IMR-90 (cell line): Measurements from ENCODE around the gene TMEM117. TPM values are rescaled to one million over a fixed set of nuclear protein-coding genes. Genes with fewer than 3 reads are reported as not detected.

ENCODE experiments used
- ATAC-seq: fragments of 200-7000 bp; cut with Tn5 transposase; 2 replicates; pipeline ENCODE4 v1.9.1; 2020; ENCODE audit warnings: low read depth, mild to moderate bottlenecking, moderate library complexity
- BruUV-seq: library from RNA; stranded (reverse); fragments of 400-500 nt; replicated peaks from 2 replicates; lab custom pipeline; 2021; lab: Mats Ljungman, UMichigan
- CTCF ChIA-PET: fragments of 300-600 bp; formaldehyde crosslinking; extraction: SDS; loops from one replicate; lab custom pipeline; 2021; ENCODE audit warnings: antibody characterized with exemption; lab: Yijun Ruan, JAX
- POLR2A ChIA-PET: fragments of 300-600 bp; sonication (Branson Sonifier 250); formaldehyde crosslinking; loops from one replicate; lab custom pipeline; 2022; ENCODE audit warnings: antibody characterized with exemption; ENCODE audit not compliant: unreplicated experiment; lab: Charles Lee
- DNase-seq: peaks from one replicate; pipeline ENCODE4 v3.0.0; 2013
- H2AFZ ChIP-seq: replicated peaks from 2 replicates; pipeline ENCODE3; 2013; ENCODE audit warnings: low read length, mild to moderate bottlenecking; ENCODE audit not compliant: poor library complexity
- H2AK5ac ChIP-seq: 2 replicates; pipeline ENCODE4 v1.6.1; 2013; ENCODE audit warnings: low read depth, low read length, inconsistent platforms
- H2AK9ac ChIP-seq: replicated peaks from 2 replicates; pipeline ENCODE3; 2013; ENCODE audit warnings: mild to moderate bottlenecking, low read depth, low read length, moderate library complexity; ENCODE audit not compliant: poor library complexity
- H2BK120ac ChIP-seq: 2 replicates; pipeline ENCODE4 v1.6.1; 2013; ENCODE audit warnings: low read depth, low read length, inconsistent platforms
- H2BK15ac ChIP-seq: 3 replicates; pipeline ENCODE4 v1.6.1; 2013; ENCODE audit warnings: low read depth, low read length, inconsistent platforms
- H2BK20ac ChIP-seq: 2 replicates; pipeline ENCODE4 v1.6.1; 2013; ENCODE audit warnings: low read depth, mild to moderate bottlenecking, inconsistent platforms, low read length, moderate library complexity
- H2BK5ac ChIP-seq: 2 replicates; pipeline ENCODE4 v1.6.1; 2013; ENCODE audit warnings: mild to moderate bottlenecking, low read depth, low read length, inconsistent platforms; ENCODE audit not compliant: poor library complexity, severe bottlenecking
- H3K14ac ChIP-seq: replicated peaks from 2 replicates; pipeline ENCODE4 v1.6.1; 2013; ENCODE audit warnings: low read depth, low read length, inconsistent platforms
- H3K18ac ChIP-seq: 2 replicates; pipeline ENCODE4 v1.6.1; 2013; ENCODE audit warnings: low read depth, low read length, control low read depth
- H3K23ac ChIP-seq: 2 replicates; pipeline ENCODE4 v1.6.1; 2013; ENCODE audit warnings: low read depth, low read length, inconsistent platforms
- H3K27ac ChIP-seq: 2 replicates; pipeline ENCODE4 v1.5.1; 2013; ENCODE audit warnings: mild to moderate bottlenecking, control low read depth, low read length; ENCODE audit not compliant: insufficient read depth
- H3K27me3 ChIP-seq: 2 replicates; pipeline ENCODE4 v1.6.1; 2013; ENCODE audit warnings: low read length; ENCODE audit not compliant: control insufficient read depth, insufficient read depth
- H3K36me3 ChIP-seq: 2 replicates; pipeline ENCODE4 v1.6.1; 2013; ENCODE audit warnings: low read length, mixed read lengths; ENCODE audit not compliant: control insufficient read depth, insufficient read depth
- H3K4ac ChIP-seq: 2 replicates; pipeline ENCODE4 v1.6.1; 2013; ENCODE audit warnings: low read depth, low read length, inconsistent platforms
- H3K4me1 ChIP-seq: 2 replicates; pipeline ENCODE4 v1.6.1; 2013; ENCODE audit warnings: low read length, mixed read lengths; ENCODE audit not compliant: control insufficient read depth, insufficient read depth
- H3K4me2 ChIP-seq: 2 replicates; pipeline ENCODE4 v1.6.1; 2013; ENCODE audit warnings: low read depth, mild to moderate bottlenecking, control low read depth, low read length, moderate library complexity
- H3K4me3 ChIP-seq: 2 replicates; pipeline ENCODE4 v1.5.1; 2013; ENCODE audit warnings: low read depth, mild to moderate bottlenecking, control low read depth, low read length, moderate library complexity; ENCODE audit not compliant: insufficient read depth
- H3K56ac ChIP-seq: 2 replicates; pipeline ENCODE4 v1.6.1; 2013; ENCODE audit warnings: low read length, inconsistent platforms; ENCODE audit not compliant: insufficient read depth; ENCODE audit errors: extremely low read depth
- H3K79me1 ChIP-seq, 2 experiments: 2 replicates each; pipeline ENCODE4 v1.6.1; 2013; ENCODE audit warnings: low read length in 2 of 2, inconsistent platforms in 1 of 2, low read depth in 1 of 2
- H3K9ac ChIP-seq: 2 replicates; pipeline ENCODE4 v1.6.1; 2013; ENCODE audit warnings: low read depth, low read length, control low read depth
- H3K9me1 ChIP-seq: 2 replicates; pipeline ENCODE4 v1.6.1; 2013; ENCODE audit warnings: low read length, inconsistent platforms; ENCODE audit not compliant: insufficient read depth
- H3K9me3 ChIP-seq: 2 replicates; pipeline ENCODE4 v1.6.1; 2013; ENCODE audit warnings: low read length; ENCODE audit not compliant: control insufficient read depth, insufficient read depth
- H4K20me1 ChIP-seq: 2 replicates; pipeline ENCODE4 v1.6.1; 2013; ENCODE audit warnings: low read length, inconsistent platforms; ENCODE audit not compliant: insufficient read depth
- H4K5ac ChIP-seq: 2 replicates; pipeline ENCODE4 v1.6.1; 2013; ENCODE audit warnings: mild to moderate bottlenecking, low read depth, low read length, control low read depth
- H4K8ac ChIP-seq, 2 experiments: 2 replicates each; pipeline ENCODE4 v1.6.1; 2013; ENCODE audit warnings: low read depth in 2 of 2, low read length in 2 of 2, control low read depth in 1 of 2, inconsistent platforms in 1 of 2
- H4K91ac ChIP-seq: 2 replicates; pipeline ENCODE4 v1.6.1; 2013; ENCODE audit warnings: low read depth, low read length, inconsistent platforms; ENCODE audit not compliant: insufficient read depth
- BHLHE40 ChIP-seq: fragments of 150-350 bp; IDR thresholded peaks from 2 replicates; pipeline ENCODE4 v1.6.1; 2016; ENCODE audit warnings: mild to moderate bottlenecking, low read depth, low read length
- CEBPB ChIP-seq: IDR thresholded peaks from 2 replicates; pipeline ENCODE4 v1.6.1; 2012; ENCODE audit warnings: low read depth, low read length, improper control_type of control experiment
- CHD1 ChIP-seq: IDR thresholded peaks from 2 replicates; pipeline ENCODE4 v1.6.1; 2012; ENCODE audit warnings: low read depth, low read length, improper control_type of control experiment
- FOS ChIP-seq: fragments of 150-350 bp; IDR thresholded peaks from 2 replicates; pipeline ENCODE4 v1.6.1; 2016; ENCODE audit warnings: low read depth, low read length
- MAZ ChIP-seq: IDR thresholded peaks from 2 replicates; pipeline ENCODE4 v1.6.1; 2012; ENCODE audit warnings: low read depth, mild to moderate bottlenecking, low read length, improper control_type of control experiment, moderate library complexity, borderline replicate concordance
- MXI1 ChIP-seq: IDR thresholded peaks from 2 replicates; pipeline ENCODE4 v1.6.1; 2012; ENCODE audit warnings: low read depth, mild to moderate bottlenecking, low read length, moderate library complexity, borderline replicate concordance
- NFE2L2 ChIP-seq: fragments of 150-350 bp; IDR thresholded peaks from 2 replicates; pipeline ENCODE4 v1.6.1; 2016; ENCODE audit warnings: low read depth, mild to moderate bottlenecking, low read length
- POLR2A ChIP-seq: IDR thresholded peaks from 2 replicates; pipeline ENCODE4 v1.6.1; 2012; ENCODE audit warnings: mild to moderate bottlenecking, low read depth, low read length
- RAD21 ChIP-seq: IDR thresholded peaks from 2 replicates; pipeline ENCODE4 v1.6.1; 2012; ENCODE audit warnings: low read length, improper control_type of control experiment
- RFX5 ChIP-seq: IDR thresholded peaks from 2 replicates; pipeline ENCODE4 v1.8.0; 2012; ENCODE audit warnings: low read depth, mild to moderate bottlenecking, low read length, moderate library complexity
- WGBS, 2 experiments: methylation state at CpG; one replicate each; pipeline versions ENCODE4 v1.1.5 to v1.1.7; 2013; ENCODE audit warnings: missing lambda C conversion rate in 2 of 2; ENCODE audit not compliant: insufficient read length in 1 of 2; ENCODE audit errors: extremely low coverage in 2 of 2; 5-methylcytosine and 5-hydroxymethylcytosine counted together
- dilution Hi-C: fragments of 300-500 bp; cut with HindIII; formaldehyde crosslinking; loops from one replicate; pipeline ENCODE4 v1.14.3; 2018; ENCODE audit warnings: low sequenced_read_pairs; ENCODE audit not compliant: unreplicated experiment
- in situ Hi-C: fragments of 300-500 bp; cut with MboI; formaldehyde crosslinking; loops from 3 replicates; pipeline ENCODE4 v1.14.3; 2019; ENCODE audit warnings: low sequenced_read_pairs, inconsistent platforms, mixed read lengths
- intact Hi-C: fragments of 100-400 bp; cut with micrococcal nuclease; formaldehyde crosslinking; loops from 2 replicates; pipeline ENCODE4 v1.10.0; 2022
- polyA plus RNA-seq, 3 experiments: library from polyadenylated mRNA; depleted of rRNA; stranded (reverse); fragments of >200 nt; gene quantifications; 2 replicates each; pipeline ENCODE4 v1.2.3, GENCODE V29; 2012; ENCODE audit warnings: low replicate concordance in 1 of 3
- total RNA-seq: library from RNA; depleted of rRNA; stranded (reverse); fragments of >200 nt; gene quantifications from 2 replicates; pipeline ENCODE4 v1.2.3, GENCODE V29; 2012
- TF ChIP-seq, protein P1 (sequence below): fragments of 150-350 bp; IDR thresholded peaks from 2 replicates; pipeline ENCODE4 v1.6.1; 2017; ENCODE audit warnings: mild to moderate bottlenecking, antibody characterized with exemption, low read length, low read depth
- TF ChIP-seq, protein P2 (sequence below): conservative IDR thresholded peaks from 2 replicates; pipeline ENCODE4 v1.5.1; 2012; ENCODE audit warnings: mild to moderate bottlenecking, low read depth, low read length, improper control_type of control experiment

The TMEM117 gene
- total and polyA plus RNA-seq, 2 of the 4 experiments (the other 2 are of a cell fraction) = 8.7 to 21.0 TPM

DNA sequence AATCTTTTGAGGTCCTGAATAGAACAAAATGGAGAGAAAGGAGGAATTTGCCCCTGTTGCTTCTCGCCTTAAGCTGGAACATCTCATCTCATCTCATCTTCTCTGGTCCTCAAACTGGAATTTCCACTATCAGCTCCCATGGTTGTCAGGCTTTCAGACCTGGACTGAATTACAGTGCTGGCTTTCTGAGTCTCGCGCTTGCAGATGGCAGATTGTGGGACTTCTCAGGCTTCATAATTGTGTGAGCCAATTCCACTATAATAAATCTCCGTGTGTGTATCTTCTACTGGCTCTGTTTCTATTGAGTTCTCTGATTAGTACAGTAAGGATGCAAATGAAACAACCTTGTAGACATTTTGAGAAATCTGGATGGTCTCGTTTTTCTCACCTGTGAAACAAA, 199.0 kb downstream of the TMEM117 start:
- CTCF ChIA-PET = no interaction called here
- no CpG with 5 or more reads among the region's 5 CpGs for WGBS, 2 experiments
- no peaks in the 10 kb centered on the region for H3K4me1 ChIP-seq
- no peak for ATAC-seq
- in situ Hi-C loops (no loop called here), dilution Hi-C loops (no loop called here), intact Hi-C loops (no loop called here)
- H3K4ac ChIP-seq = no peak overlapping the region
- H4K8ac ChIP-seq = no peak overlapping the region
- H3K9me1 ChIP-seq = no peaks in the 10 kb centered on the region
- H3K9me3 ChIP-seq = no peaks in the 10 kb centered on the region
- H4K20me1 ChIP-seq = no peaks in the 10 kb centered on the region
- H2AK5ac ChIP-seq = no peak overlapping the region
- H3K9ac ChIP-seq = no peak overlapping the region
- no peak overlapping the region for H4K5ac ChIP-seq
- no peak overlapping the region for H3K4me2 ChIP-seq
- no peak overlapping the region for H2BK5ac ChIP-seq
- no peak overlapping the region for H2BK15ac ChIP-seq
- no peaks in the 10 kb centered on the region for H3K79me1 ChIP-seq
- TF ChIP-seq, protein P1, sequence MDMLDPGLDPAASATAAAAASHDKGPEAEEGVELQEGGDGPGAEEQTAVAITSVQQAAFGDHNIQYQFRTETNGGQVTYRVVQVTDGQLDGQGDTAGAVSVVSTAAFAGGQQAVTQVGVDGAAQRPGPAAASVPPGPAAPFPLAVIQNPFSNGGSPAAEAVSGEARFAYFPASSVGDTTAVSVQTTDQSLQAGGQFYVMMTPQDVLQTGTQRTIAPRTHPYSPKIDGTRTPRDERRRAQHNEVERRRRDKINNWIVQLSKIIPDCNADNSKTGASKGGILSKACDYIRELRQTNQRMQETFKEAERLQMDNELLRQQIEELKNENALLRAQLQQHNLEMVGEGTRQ = no peak
- no peak for TF ChIP-seq MAZ
- no peak for TF ChIP-seq RAD21
- no peak for TF ChIP-seq POLR2A
- no peak for TF ChIP-seq RFX5
- TF ChIP-seq, protein P2, sequence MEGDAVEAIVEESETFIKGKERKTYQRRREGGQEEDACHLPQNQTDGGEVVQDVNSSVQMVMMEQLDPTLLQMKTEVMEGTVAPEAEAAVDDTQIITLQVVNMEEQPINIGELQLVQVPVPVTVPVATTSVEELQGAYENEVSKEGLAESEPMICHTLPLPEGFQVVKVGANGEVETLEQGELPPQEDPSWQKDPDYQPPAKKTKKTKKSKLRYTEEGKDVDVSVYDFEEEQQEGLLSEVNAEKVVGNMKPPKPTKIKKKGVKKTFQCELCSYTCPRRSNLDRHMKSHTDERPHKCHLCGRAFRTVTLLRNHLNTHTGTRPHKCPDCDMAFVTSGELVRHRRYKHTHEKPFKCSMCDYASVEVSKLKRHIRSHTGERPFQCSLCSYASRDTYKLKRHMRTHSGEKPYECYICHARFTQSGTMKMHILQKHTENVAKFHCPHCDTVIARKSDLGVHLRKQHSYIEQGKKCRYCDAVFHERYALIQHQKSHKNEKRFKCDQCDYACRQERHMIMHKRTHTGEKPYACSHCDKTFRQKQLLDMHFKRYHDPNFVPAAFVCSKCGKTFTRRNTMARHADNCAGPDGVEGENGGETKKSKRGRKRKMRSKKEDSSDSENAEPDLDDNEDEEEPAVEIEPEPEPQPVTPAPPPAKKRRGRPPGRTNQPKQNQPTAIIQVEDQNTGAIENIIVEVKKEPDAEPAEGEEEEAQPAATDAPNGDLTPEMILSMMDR = no peak
- TF ChIP-seq BHLHE40 = no peak
- no peak for TF ChIP-seq CHD1
- no peak for TF ChIP-seq CEBPB
- no peak for TF ChIP-seq FOS
- TF ChIP-seq MXI1 = no peak
- no peak for TF ChIP-seq NFE2L2
- no peaks in the 10 kb centered on the region for H3K27me3 ChIP-seq
- H3K36me3 ChIP-seq = no peaks in the 10 kb centered on the region
- no peak overlapping the region for H4K91ac ChIP-seq
- H2AFZ ChIP-seq = no peak overlapping the region
- no peak overlapping the region for H2AK9ac ChIP-seq
- no peak overlapping the region for H2BK20ac ChIP-seq
- BruUV-seq = no TSS peak
- H3K27ac ChIP-seq = no peak overlapping the region
- no peak overlapping the region for H3K23ac ChIP-seq
- H3K18ac ChIP-seq = no peak overlapping the region
- no peak overlapping the region for H3K56ac ChIP-seq
- no peak for DNase-seq
- H3K4me3 ChIP-seq = no peak overlapping the region
- no peak overlapping the region for H3K14ac ChIP-seq
- H2BK120ac ChIP-seq = no peak overlapping the region
- POLR2A ChIA-PET = no interaction called here
